RWPE1 (cell line): ENCODE data around the gene CDKN1A.

Source experiments
- CTCF ChIA-PET: fragments of 350-600 bp; sonication (Branson Sonifier 250); formaldehyde crosslinking; extraction: SDS; loops from one replicate; lab custom pipeline; 2021; lab: Yijun Ruan, JAX
- POLR2A ChIA-PET: fragments of 400-600 bp; formaldehyde crosslinking; extraction: SDS; loops from one replicate; lab custom pipeline; 2020; ENCODE audit warnings: antibody characterized with exemption; ENCODE audit not compliant: low non-redundant PET; lab: Yijun Ruan, JAX
- DNase-seq: peaks from one replicate; pipeline ENCODE4 v3.0.0; 2012; ENCODE audit warnings: low spot score
- H3K27ac ChIP-seq: fragments of 450-650 bp; 2 replicates; pipeline ENCODE4 v1.5.1; 2017
- TF ChIP-seq, protein P1 (sequence below): fragments of 450-650 bp; conservative IDR thresholded peaks from 2 replicates; pipeline ENCODE4 v1.5.1; 2017; ENCODE audit warnings: low read depth, mild to moderate bottlenecking

Gene CDKN1A

DNA sequence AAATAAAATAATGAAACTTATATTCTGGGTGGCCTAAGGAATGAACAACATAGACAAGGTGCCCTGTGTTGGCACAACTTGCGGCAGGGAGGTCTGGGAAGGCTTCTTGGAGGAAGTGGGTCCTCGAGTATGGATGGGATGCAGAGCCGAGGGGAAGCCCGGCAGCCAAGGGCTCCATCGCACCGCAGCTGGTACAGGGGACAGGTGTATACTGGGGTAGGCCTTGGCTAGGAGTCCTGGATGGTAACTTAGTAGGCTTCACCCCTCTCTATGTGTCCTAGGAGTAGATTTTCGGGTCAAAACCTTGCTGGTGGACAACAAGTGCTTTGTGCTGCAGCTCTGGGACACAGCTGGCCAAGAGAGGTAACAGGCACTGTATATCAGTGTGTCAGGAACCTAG, 47.1 kb downstream of the CDKN1A start:
- POLR2A ChIA-PET: no interaction called here
- no peak overlapping the region for H3K27ac ChIP-seq
- CTCF ChIA-PET: interaction anchor here (0.7 to 1.8 kb wide), 2 partner anchors 43 to 57 kb away, joined by 3 to 9 read pairs; no protein-coding TSS in a partner anchor
- DNase-seq: no peak
- TF ChIP-seq, protein P1, sequence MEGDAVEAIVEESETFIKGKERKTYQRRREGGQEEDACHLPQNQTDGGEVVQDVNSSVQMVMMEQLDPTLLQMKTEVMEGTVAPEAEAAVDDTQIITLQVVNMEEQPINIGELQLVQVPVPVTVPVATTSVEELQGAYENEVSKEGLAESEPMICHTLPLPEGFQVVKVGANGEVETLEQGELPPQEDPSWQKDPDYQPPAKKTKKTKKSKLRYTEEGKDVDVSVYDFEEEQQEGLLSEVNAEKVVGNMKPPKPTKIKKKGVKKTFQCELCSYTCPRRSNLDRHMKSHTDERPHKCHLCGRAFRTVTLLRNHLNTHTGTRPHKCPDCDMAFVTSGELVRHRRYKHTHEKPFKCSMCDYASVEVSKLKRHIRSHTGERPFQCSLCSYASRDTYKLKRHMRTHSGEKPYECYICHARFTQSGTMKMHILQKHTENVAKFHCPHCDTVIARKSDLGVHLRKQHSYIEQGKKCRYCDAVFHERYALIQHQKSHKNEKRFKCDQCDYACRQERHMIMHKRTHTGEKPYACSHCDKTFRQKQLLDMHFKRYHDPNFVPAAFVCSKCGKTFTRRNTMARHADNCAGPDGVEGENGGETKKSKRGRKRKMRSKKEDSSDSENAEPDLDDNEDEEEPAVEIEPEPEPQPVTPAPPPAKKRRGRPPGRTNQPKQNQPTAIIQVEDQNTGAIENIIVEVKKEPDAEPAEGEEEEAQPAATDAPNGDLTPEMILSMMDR: no peak

DNA sequence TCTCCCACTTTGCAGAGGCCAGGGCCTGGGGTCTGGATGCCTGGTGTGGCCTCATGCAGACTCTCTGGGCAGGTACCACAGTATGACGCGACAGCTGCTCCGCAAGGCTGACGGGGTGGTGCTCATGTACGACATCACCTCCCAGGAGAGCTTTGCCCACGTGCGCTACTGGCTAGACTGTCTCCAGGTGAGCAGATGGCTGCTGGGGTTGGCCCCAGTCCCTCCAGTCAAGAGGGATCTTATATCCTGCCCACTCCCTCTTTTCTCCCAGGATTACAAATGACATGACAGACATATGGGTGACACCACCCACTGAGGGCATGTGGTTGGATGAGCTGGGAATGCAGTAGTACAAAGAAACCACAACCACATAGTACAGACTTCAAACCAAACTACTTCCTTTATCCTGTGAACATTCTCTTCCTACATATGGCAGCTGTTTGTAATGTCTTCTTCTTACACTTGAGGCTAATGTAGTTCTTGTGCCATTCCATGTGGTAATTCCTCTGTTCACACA, 49.0 kb downstream of the CDKN1A start:
- H3K27ac ChIP-seq: no peak overlapping the region
- TF ChIP-seq, protein P1: no peak
- POLR2A ChIA-PET: no interaction called here
- DNase-seq: no peak
- CTCF ChIA-PET: interaction anchor here (0.7 kb wide), 1 partner anchor 111 kb away, joined by 3 read pairs; no protein-coding TSS in a partner anchor

DNA sequence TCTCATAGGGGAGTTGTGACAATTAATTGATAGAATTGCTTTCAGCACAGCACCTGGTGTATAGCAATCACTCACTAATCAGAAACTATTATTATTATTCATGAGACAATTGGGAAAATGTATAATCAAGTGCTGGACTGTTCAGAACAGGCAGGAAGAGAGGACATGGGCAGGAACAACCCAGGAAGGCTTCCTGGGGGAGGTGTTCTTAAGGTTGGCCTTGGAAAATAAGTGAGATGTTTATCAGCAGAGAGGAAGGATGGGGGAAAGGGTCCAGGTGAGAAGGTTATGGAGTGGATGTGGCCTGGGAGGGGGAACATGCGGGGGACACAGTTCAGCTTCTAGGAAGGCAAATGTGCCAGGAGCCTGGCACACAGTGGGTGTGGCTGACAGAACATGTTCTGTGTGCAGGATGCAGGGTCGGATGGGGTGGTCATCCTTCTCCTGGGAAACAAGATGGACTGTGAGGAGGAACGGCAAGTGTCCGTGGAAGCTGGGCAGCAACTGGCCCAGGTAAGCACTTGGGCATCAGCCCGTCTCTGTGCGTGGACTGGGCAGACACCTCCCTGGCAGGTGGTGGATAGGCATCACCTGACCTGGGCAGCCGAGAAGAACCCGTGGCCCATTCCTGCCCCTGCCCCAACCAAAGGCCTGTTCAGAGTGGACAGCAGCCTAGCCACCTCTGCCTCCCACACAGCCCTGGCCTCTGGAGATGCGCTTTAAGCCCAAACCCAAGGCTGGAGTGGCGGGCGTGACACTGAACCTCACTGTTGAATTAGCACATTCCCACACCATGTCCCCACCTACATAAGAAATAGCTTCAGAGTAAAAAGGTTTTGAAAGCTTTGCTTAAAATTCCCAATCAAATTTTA, 50.0 kb downstream of the CDKN1A start:
- H3K27ac ChIP-seq: no peak overlapping the region
- no peak for DNase-seq
- TF ChIP-seq, protein P1: no peak
- POLR2A ChIA-PET: no interaction called here
- CTCF ChIA-PET: no interaction called here

DNA sequence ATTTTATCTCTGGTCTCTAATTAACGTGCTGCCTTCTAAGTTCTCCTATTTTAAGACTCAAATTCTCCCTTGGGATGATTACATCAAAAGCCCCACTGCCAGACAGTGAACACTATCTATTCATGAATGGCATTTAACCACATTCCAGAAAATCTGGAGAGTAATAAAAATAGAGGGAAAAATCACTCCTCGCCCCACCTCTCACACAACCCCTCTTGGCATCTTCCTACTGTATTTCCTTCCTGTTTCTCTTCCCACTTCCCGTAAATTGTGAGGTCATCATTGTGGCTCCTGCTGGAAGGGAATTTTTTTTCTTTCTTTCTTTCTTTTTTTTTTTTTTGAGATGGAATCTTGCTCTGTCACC, 50.6 kb downstream of the CDKN1A start:
- DNase-seq: no peak
- no peak overlapping the region for H3K27ac ChIP-seq
- TF ChIP-seq, protein P1: no peak
- CTCF ChIA-PET: no interaction called here
- POLR2A ChIA-PET: no interaction called here

DNA sequence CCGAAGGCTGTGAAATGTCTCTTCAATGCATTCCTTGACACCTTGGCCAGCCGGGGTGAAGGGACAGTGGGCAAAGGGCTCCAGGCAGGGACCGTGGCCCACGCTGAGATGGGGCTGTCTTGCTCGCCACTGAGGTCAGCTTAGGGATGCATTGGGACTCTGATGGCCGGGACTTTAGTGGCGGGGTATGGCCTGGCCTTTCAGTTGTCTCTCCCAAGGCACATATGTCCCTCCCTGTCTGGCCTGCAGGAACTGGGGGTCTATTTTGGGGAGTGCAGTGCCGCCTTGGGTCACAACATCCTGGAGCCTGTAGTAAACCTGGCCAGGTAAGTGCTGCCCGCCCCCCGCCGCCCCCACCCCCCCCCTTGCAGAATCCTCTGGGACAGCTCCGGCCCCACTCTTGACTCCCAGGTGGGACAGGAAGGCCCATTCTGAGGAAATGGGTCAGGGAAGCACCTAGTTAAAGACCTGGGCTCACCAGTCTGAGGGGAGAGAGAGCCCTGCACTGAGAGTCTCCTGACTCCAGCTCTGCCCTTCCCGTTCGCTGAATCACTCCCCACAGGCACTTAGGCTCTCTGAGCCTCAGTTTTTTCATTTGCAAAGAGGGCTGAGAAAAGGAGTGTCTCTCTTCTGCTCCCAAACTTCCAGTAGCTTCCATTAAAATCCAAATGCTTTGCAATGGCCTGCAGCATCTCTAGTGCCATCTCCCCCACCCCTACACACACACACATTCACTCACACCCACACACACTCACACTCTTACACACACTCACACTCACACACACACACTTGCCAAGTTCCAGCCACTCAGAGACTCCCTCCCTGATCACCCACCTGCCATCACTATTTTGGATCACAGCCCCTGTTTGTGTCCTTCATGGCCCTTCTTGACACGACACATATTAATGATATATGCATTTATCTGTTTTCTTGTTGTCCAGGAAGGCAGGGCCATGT, 52.2 kb downstream of the CDKN1A start:
- POLR2A ChIA-PET: no interaction called here
- no peak for DNase-seq
- no peak overlapping the region for H3K27ac ChIP-seq
- CTCF ChIA-PET: no interaction called here
- TF ChIP-seq, protein P1: no peak
